Esophagus muscularis mucosa (tissue), 4 donors: ENCODE results near the gene FTO.

ENCODE experiments used
- EP300 ChIP-seq: sonication (generic); formaldehyde crosslinking; IDR thresholded peaks from one replicate; pipeline ENCODE4 v1.6.1; 2017; ENCODE audit warnings: antibody characterized with exemption
- POLR2A ChIP-seq: fragments of 450-650 bp; IDR thresholded peaks from one replicate; pipeline ENCODE4 v1.6.1; 2017; ENCODE audit warnings: antibody characterized with exemption, moderate library complexity, mild to moderate bottlenecking, low read depth
- POLR2AphosphoS5 ChIP-seq, 2 donors: sonication (generic); formaldehyde crosslinking; IDR thresholded peaks; one replicate each; pipeline ENCODE4 v1.6.1; 2017; ENCODE audit warnings: antibody characterized with exemption in 2 of 2
- TF ChIP-seq, protein P1 (sequence below), 3 experiments: fragments of 200-600 bp in 2 of 3; fragments of 450-650 bp in 1 of 3; sonication (generic) in 2 of 3; IDR thresholded peaks; one replicate each; pipeline ENCODE4 v1.5.1; 2017 to 2019; ENCODE audit warnings: antibody characterized with exemption in 3 of 3, mild to moderate bottlenecking in 2 of 3, moderate library complexity in 1 of 3

DNA sequence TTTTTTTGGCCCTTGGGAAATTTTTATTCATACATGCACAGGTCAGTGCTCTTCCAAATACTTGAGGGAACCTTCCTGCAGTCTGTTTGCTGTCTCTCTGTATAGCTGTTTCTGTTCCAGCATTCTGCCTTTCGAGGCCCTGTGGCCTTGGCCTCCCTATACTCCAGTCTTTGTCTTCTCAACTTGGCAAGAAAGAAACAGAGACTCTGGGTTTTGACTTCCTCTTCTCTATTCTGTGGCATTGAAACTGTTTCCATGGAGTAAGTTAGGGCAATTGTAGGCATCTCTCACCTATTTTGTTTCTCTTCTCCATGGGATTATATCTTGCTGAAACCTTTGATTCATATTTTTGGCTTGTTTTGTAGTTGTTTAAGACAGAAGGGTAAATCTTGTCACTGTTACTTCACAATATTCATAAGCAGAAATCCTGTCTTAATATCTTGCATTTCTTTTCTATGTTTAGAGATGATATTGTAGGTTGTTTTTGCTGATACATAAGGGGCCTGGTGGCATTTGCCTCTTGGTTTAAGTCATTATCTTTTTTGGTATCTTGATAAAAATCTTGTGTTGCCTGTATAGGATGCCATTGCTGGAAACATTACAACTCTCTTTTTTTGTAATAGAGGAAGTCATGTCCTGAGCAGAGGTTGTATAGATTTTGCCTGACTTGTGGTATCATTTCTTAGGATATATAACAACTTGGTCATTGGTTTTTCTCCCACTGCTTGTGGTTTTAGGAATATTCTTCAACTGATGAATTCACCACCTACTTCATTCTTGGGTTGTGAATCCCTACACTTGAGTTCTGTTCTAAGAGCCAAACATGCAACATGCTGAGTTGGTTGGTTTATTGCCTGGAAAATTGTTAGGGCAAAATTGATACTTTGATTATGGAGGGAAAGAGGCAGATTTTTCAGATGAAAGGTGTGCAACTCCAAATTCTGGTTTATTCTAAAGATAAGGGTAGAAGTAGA lies 168.6 kb downstream of the FTO start:
- TF ChIP-seq, protein P1, sequence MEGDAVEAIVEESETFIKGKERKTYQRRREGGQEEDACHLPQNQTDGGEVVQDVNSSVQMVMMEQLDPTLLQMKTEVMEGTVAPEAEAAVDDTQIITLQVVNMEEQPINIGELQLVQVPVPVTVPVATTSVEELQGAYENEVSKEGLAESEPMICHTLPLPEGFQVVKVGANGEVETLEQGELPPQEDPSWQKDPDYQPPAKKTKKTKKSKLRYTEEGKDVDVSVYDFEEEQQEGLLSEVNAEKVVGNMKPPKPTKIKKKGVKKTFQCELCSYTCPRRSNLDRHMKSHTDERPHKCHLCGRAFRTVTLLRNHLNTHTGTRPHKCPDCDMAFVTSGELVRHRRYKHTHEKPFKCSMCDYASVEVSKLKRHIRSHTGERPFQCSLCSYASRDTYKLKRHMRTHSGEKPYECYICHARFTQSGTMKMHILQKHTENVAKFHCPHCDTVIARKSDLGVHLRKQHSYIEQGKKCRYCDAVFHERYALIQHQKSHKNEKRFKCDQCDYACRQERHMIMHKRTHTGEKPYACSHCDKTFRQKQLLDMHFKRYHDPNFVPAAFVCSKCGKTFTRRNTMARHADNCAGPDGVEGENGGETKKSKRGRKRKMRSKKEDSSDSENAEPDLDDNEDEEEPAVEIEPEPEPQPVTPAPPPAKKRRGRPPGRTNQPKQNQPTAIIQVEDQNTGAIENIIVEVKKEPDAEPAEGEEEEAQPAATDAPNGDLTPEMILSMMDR (IDR thresholded peaks at IDR 0.05), result no peak
- TF ChIP-seq POLR2A, result no peak
- TF ChIP-seq EP300, result no peak
- TF ChIP-seq POLR2AphosphoS5 (IDR thresholded peaks at IDR 0.05), result no peak
